HepG2 (cell line): ENCODE data around the gene SMOC1. TPM values are rescaled to one million over a fixed set of nuclear protein-coding genes. Genes with fewer than 3 reads are reported as not detected.

ENCODE experiments used
- ARID2 ChIP-seq: sonication (generic); formaldehyde crosslinking; IDR thresholded peaks from 2 replicates; pipeline ENCODE4 v1.8.1; 2022; ENCODE audit warnings: mild to moderate bottlenecking, missing genetic modification reagents, borderline replicate concordance
- CEBPZ ChIP-seq: IDR thresholded peaks from 2 replicates; pipeline ENCODE4 v1.6.1; 2012; ENCODE audit warnings: low read length, improper control_type of control experiment
- HNF4A ChIP-seq: sonication (generic); formaldehyde crosslinking; IDR thresholded peaks from 2 replicates; pipeline ENCODE4 v1.4.0; 2020; ENCODE audit warnings: missing genetic modification reagents
- HNF4G ChIP-seq, 2 experiments: sonication (generic) in 1 of 2; formaldehyde crosslinking in 1 of 2; IDR thresholded peaks; 2 replicates each; pipeline versions ENCODE4 v1.4.0 to v1.6.1; 2011 to 2020; ENCODE audit warnings: borderline replicate concordance in 2 of 2, low read depth in 2 of 2, mild to moderate bottlenecking in 2 of 2, low read length in 1 of 2, missing genetic modification reagents in 1 of 2, moderate library complexity in 1 of 2
- JUN ChIP-seq: sonication (generic); formaldehyde crosslinking; IDR thresholded peaks from 2 replicates; pipeline ENCODE4 v1.4.0; 2020; ENCODE audit warnings: mild to moderate bottlenecking, missing genetic modification reagents
- KDM3A ChIP-seq: IDR thresholded peaks from 2 replicates; pipeline ENCODE4 v1.6.1; 2018; ENCODE audit warnings: low read depth, missing compliant biosample characterization
- MAFG ChIP-seq: sonication (generic); formaldehyde crosslinking; IDR thresholded peaks from 2 replicates; pipeline ENCODE4 v1.5.1; 2020; ENCODE audit warnings: mild to moderate bottlenecking, missing genetic modification reagents
- MIXL1 ChIP-seq: IDR thresholded peaks from 2 replicates; pipeline ENCODE4 v1.6.1; 2016
- SP1 ChIP-seq, 2 experiments: fragments of 450-650 bp in 1 of 2; sonication (generic) in 1 of 2; formaldehyde crosslinking in 1 of 2; IDR thresholded peaks; 2 replicates each; pipeline versions ENCODE4 v1.4.0 to v1.6.1; 2016 to 2020; ENCODE audit warnings: missing genetic modification reagents in 1 of 2
- TARDBP ChIP-seq: sonication (generic); formaldehyde crosslinking; IDR thresholded peaks from 2 replicates; pipeline ENCODE4 v1.8.0; 2022; ENCODE audit warnings: mild to moderate bottlenecking, missing genetic modification reagents
- TFDP2 ChIP-seq: sonication (generic); formaldehyde crosslinking; IDR thresholded peaks from 2 replicates; pipeline ENCODE4 v1.4.0; 2020; ENCODE audit warnings: missing genetic modification reagents
- ZFP36L1 ChIP-seq: sonication (generic); formaldehyde crosslinking; IDR thresholded peaks from 2 replicates; pipeline ENCODE4 v1.8.0; 2022; ENCODE audit warnings: mild to moderate bottlenecking, missing genetic modification reagents, moderate library complexity
- ZGPAT ChIP-seq: IDR thresholded peaks from 2 replicates; pipeline ENCODE4 v1.6.1; 2016; ENCODE audit warnings: mild to moderate bottlenecking
- ZNF124 ChIP-seq: sonication (generic); formaldehyde crosslinking; IDR thresholded peaks from 2 replicates; pipeline ENCODE4 v1.4.0; 2020; ENCODE audit warnings: missing genetic modification reagents
- ZNF296 ChIP-seq: sonication (generic); formaldehyde crosslinking; conservative IDR thresholded peaks from 2 replicates; pipeline ENCODE4 v1.5.0; 2020; ENCODE audit warnings: mild to moderate bottlenecking, missing genetic modification reagents
- ZNF607 ChIP-seq: sonication (generic); formaldehyde crosslinking; IDR thresholded peaks from 2 replicates; pipeline ENCODE4 v1.5.1; 2020; ENCODE audit warnings: missing genetic modification reagents, mild to moderate bottlenecking, borderline replicate concordance
- ZNF672 ChIP-seq: sonication (generic); formaldehyde crosslinking; IDR thresholded peaks from 2 replicates; pipeline ENCODE4 v1.8.1; 2022; ENCODE audit warnings: missing genetic modification reagents
- ZNF687 ChIP-seq: sonication (generic); formaldehyde crosslinking; IDR thresholded peaks from 2 replicates; pipeline ENCODE4 v1.5.1; 2020; ENCODE audit warnings: mild to moderate bottlenecking, missing genetic modification reagents, moderate library complexity
- polyA plus RNA-seq, 8 experiments: library from polyadenylated mRNA; depleted of rRNA in 3 of 8; stranded (reverse) in 7 of 8; unstranded in 1 of 8; fragments of >200 nt; fragmentation: Illumina TruSeq in 4 of 8; extraction: Trizol in 4 of 8; gene quantifications; 2 replicates each; pipeline versions ENCODE4 v1.2.1 to v1.2.3, GENCODE V29; 2011 to 2016; ENCODE audit warnings: low read depth in 4 of 8, missing spikeins in 1 of 8, mixed read lengths in 1 of 8; ENCODE audit not compliant: insufficient read depth in 1 of 8
- total RNA-seq, 5 experiments: library from RNA; depleted of rRNA; stranded (reverse); fragments of >200 nt; fragmentation: Illumina TruSeq; extraction: Trizol; gene quantifications; 2 replicates each; pipeline ENCODE4 v1.2.3, GENCODE V29; 2016; ENCODE audit warnings: low read depth in 1 of 5
- TF ChIP-seq, protein P1 (sequence below): sonication (generic); formaldehyde crosslinking; IDR thresholded peaks from 2 replicates; pipeline ENCODE4 v1.8.1; 2023; ENCODE audit warnings: missing genetic modification reagents, mild to moderate bottlenecking, borderline replicate concordance

Gene SMOC1
- total and polyA plus RNA-seq, 2 of the 13 experiments (the other 11 are each of a cell fraction or from before 2014, with no cell fraction given), result 17.8 to 35.6 TPM

DNA sequence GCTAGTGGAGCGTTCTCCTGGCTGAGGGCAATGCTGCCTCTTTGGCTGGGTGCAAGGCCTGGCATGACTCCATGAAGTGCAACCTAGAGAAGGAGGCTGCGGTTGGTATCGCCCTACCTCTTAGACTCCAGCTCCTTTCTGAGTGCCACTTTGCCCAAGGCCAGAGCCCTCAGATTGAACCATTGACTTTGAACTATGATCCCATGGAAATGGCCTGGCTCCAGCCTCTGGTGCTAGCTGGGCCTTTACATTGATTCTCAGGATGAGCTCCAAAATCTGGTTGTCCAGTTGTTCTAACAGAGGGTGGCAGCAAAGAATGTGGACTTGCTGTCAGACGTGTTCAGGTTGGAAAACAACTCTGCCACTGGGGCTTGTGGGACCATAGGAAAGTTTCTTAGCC is 16.1 kb upstream of the SMOC1 start (continued):
- TF ChIP-seq CEBPZ (no peak), HNF4A (CRISPR knock-in tag) (peak; percentile 83), KDM3A (CRISPR knock-in tag) (no peak), ZGPAT (CRISPR knock-in tag) (0 out of 2 replicates have a peak, but pooled peaks have one; percentile 30), TFDP2 (CRISPR knock-in tag) (no peak), JUN (CRISPR knock-in tag) (no peak), ZNF124 (CRISPR knock-in tag) (no peak), ARID2 (CRISPR knock-in tag) (no peak), ZFP36L1 (no peak), ZNF672 (CRISPR knock-in tag) (no peak), ZNF296 (CRISPR knock-in tag) (no peak), HNF4G (IDR thresholded peaks at IDR 0.05; ENCODE audit: borderline replicate concordance, low read depth, low read length) (peak; percentile 34; the same call in 1 of the 2 replicates), HNF4G (CRISPR knock-in tag; IDR thresholded peaks at IDR 0.05; ENCODE audit: borderline replicate concordance, low read depth) (no peak; the same call in 1 of the 2 replicates), MAFG (CRISPR knock-in tag) (no peak), TARDBP (0 out of 2 replicates have a peak, but pooled peaks have one; percentile 50), MIXL1 (CRISPR knock-in tag) (peak; percentile 65; the same call in 1 of the 2 replicates), SP1 (IDR thresholded peaks at IDR 0.05) (no peak), SP1 (CRISPR knock-in tag; IDR thresholded peaks at IDR 0.05) (no peak), ZNF607 (CRISPR knock-in tag) (no peak), ZNF687 (peak; percentile 33)
- TF ChIP-seq, protein P1, sequence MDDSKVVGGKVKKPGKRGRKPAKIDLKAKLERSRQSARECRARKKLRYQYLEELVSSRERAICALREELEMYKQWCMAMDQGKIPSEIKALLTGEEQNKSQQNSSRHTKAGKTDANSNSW (CRISPR knock-in tag), result no peak
